Cardiac muscle cell (in vitro differentiated cells and primary cell): ENCODE data around the gene PLXND1. TPM values are rescaled to one million over a fixed set of nuclear protein-coding genes. Genes with fewer than 3 reads are reported as not detected.

Experiments used
- DNase-seq, 2 donors: peaks; one replicate each; pipeline versions ENCODE4 v3.0.0 to v3.0.0-alpha.2; 2010 to 2017; ENCODE audit warnings: low read depth in 1 of 2, low spot score in 1 of 2
- H3K27ac ChIP-seq: fragments of 200-600 bp; sonication (generic); 2 replicates; pipeline ENCODE4 v1.5.1; 2016
- H3K27me3 ChIP-seq: fragments of 200-600 bp; sonication (generic); 2 replicates; pipeline ENCODE4 v1.6.0; 2016; ENCODE audit warnings: control low read depth
- H3K36me3 ChIP-seq: fragments of 200-600 bp; sonication (generic); 2 replicates; pipeline ENCODE4 v1.5.1; 2016; ENCODE audit warnings: control low read depth
- H3K4me1 ChIP-seq: fragments of 200-600 bp; sonication (generic); 2 replicates; pipeline ENCODE4 v1.8.1; 2017; ENCODE audit warnings: low read depth, mild to moderate bottlenecking, mixed run types
- H3K4me3 ChIP-seq: fragments of 200-600 bp; sonication (generic); 2 replicates; pipeline ENCODE4 v1.5.1; 2016; ENCODE audit warnings: mild to moderate bottlenecking
- H3K9me3 ChIP-seq: fragments of 200-600 bp; sonication (generic); 2 replicates; pipeline ENCODE4 v1.5.1; 2017; ENCODE audit warnings: low read depth, mild to moderate bottlenecking, control low read depth
- polyA plus RNA-seq: library from polyadenylated mRNA; unstranded; fragments of >200 nt; fragmentation: Nextera tagmentation; extraction: Ambion mirVana; gene quantifications from 2 replicates; pipeline ENCODE4 v1.2.1, GENCODE V29; 2016
- total RNA-seq: library from RNA; depleted of rRNA; stranded (reverse); fragments of >200 nt; gene quantifications from 2 replicates; pipeline ENCODE4 v1.2.3, GENCODE V29; 2016
- TF ChIP-seq, protein P1 (sequence below): IDR thresholded peaks from 2 replicates; pipeline ENCODE4 v1.5.1; 2012; ENCODE audit warnings: low read depth, mild to moderate bottlenecking, low read length

PLXND1 gene
- total and polyA plus RNA-seq, 2 experiments from 2014 or later, result 15.0 to 56.5 TPM

DNA sequence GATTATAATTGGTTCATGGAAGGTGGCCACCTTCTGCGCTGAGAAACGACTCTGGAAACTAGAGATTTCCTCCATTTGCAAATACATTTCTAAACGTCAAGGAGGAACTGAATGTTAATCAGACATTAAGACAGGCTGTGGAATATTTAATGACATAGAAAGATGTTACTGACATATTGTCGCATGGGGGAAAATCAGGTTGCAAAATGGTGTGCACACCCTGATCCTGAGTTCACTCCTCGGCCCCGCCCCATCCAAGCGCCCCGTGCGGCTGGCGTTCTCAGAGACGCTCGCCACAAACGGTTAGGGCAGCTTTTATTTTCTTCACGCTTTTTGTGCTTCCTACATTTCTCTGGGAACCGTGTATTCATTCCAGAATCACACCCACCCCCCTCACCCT, 52.8 kb downstream of the PLXND1 start:
- Histone ChIP-seq H3K4me1 (peaks cover 56% of the 10 kb centered on the region), H3K36me3 (no peaks in the 10 kb centered on the region), H3K4me3 (no peak overlapping the region), H3K9me3 (no peaks in the 10 kb centered on the region), H3K27ac (no peak overlapping the region), H3K27me3 (no peaks in the 10 kb centered on the region)
- no peak for DNase-seq
- TF ChIP-seq, protein P1, sequence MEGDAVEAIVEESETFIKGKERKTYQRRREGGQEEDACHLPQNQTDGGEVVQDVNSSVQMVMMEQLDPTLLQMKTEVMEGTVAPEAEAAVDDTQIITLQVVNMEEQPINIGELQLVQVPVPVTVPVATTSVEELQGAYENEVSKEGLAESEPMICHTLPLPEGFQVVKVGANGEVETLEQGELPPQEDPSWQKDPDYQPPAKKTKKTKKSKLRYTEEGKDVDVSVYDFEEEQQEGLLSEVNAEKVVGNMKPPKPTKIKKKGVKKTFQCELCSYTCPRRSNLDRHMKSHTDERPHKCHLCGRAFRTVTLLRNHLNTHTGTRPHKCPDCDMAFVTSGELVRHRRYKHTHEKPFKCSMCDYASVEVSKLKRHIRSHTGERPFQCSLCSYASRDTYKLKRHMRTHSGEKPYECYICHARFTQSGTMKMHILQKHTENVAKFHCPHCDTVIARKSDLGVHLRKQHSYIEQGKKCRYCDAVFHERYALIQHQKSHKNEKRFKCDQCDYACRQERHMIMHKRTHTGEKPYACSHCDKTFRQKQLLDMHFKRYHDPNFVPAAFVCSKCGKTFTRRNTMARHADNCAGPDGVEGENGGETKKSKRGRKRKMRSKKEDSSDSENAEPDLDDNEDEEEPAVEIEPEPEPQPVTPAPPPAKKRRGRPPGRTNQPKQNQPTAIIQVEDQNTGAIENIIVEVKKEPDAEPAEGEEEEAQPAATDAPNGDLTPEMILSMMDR, result no peak

DNA sequence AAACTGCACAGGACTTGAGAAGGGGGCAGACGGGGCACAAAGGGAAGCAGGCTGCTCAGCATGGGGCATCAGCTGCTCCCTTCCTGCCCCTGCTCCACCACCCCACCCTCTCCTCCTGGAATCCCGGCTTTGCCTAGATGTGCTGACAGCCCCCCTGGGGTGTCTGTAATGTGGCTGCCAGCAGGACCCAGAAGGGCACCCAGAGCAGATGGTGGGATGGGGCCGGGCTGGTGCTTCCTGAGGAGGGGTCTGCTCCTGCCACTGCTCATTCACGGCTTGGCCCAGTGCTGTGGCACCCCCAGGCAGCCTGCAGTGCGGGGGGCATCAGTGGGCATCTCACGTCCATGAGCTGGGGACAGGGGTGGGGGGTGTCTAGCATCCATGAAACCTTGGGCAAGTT, 53.3 kb downstream of the PLXND1 start:
- Histone ChIP-seq H3K4me3 (no peak overlapping the region), H3K4me1 (peaks cover 51% of the 10 kb centered on the region), H3K9me3 (no peaks in the 10 kb centered on the region), H3K27ac (no peak overlapping the region), H3K36me3 (no peaks in the 10 kb centered on the region), H3K27me3 (no peaks in the 10 kb centered on the region)
- no peak for DNase-seq
- TF ChIP-seq, protein P1, result no peak

DNA sequence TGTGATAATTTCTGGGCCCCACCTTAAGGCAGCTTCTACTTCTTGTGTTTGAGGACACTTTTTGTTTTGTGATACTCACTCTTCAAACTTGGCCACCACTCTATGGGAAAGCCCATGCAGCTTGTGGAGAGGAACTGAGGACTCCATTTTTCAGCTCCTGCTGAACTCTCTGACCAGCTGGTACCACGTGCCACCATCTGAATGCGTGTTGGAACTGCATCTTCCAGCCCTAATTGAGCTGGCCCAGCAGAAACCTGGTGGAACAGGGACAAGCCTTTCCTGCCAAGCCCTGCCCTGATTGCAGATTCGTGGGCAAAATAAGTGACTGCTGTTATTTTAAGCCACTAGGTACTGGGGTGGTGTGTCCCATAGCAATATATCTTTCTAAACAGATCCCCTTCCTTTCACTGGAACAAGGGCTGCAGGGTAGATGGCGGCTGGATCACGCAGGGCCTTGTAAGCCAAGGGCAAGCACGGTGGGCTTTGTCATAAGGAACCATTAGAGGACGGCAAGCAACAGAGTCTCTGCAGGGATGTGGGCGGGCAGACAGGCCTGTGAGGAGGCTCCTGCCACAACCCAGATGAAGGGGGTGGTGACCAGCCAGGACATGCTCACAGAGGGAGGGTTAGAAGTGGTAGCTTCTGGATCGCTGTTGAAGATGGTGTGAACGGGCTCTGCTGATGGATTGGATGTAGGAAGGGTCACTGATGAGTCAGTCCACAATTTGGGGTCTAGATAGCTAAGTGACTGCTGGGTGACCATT, 54.0 kb downstream of the PLXND1 start:
- DNase-seq, result no peak
- H3K4me1 ChIP-seq, result peaks cover 50% of the 10 kb centered on the region
- H3K9me3 ChIP-seq, result no peaks in the 10 kb centered on the region
- no peak overlapping the region for H3K27ac ChIP-seq
- H3K4me3 ChIP-seq, result no peak overlapping the region
- H3K27me3 ChIP-seq, result no peaks in the 10 kb centered on the region
- TF ChIP-seq, protein P1, result no peak
- no peaks in the 10 kb centered on the region for H3K36me3 ChIP-seq

DNA sequence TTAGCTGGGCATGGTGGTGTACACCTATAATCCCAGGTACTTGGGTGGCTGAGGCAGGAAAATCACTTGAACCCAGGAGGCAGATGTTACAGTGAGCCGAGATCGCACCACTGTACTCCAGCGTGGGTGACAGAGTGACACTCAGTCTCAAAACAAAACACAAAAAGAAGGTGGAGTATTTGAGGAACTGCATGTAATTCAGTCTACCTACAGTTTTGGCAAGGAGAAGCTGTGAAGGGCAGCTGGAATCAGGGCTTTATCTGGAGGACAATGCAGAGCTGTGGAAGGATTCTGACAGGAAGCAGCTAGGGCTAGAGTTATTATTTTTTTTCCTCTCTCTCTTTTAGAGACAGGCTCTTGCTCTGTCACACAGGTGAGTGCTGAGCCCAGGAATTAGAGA, 56.7 kb downstream of the PLXND1 start:
- Histone ChIP-seq H3K4me1 (peaks cover 25% of the 10 kb centered on the region), H3K27me3 (no peaks in the 10 kb centered on the region), H3K9me3 (no peaks in the 10 kb centered on the region), H3K4me3 (no peak overlapping the region), H3K36me3 (no peaks in the 10 kb centered on the region), H3K27ac (no peak overlapping the region)
- DNase-seq, result no peak
- TF ChIP-seq, protein P1, result no peak

DNA sequence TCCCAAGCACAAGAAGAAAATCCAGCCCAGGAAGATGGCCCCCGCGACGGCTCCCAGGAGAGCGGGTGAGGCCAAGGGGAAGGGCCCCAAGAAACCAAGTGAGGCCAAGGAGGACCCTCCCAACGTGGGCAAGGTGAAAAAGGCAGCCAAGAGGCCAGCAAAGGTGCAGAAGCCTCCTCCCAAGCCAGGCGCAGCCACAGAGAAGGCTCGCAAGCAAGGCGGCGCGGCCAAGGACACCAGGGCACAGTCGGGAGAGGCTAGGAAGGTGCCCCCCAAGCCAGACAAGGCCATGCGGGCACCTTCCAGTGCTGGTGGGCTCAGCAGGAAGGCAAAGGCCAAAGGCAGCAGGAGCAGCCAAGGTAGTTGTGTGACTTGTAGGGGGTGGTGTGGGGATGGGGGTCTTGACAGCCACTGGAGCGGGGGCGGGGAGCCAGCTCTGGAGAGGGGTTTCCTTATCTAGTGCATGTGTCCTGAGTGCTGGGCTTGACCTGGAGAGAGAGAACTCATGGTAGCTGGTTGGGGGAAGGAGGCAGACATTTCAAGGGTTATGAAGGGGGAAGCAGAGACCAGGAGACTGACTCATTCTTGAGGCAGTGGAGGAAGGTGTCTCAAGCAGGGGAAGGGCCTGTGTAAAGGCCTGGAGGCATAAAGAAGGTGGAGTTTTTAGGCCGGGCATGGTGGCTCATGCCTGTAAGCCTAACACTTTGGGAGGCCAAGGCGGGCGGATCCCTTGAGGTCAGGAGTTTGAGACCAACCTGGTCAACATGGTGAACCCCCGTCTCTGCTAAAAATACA, 57.3 kb downstream of the PLXND1 start:
- Histone ChIP-seq H3K27me3 (no peaks in the 10 kb centered on the region), H3K36me3 (no peaks in the 10 kb centered on the region), H3K9me3 (no peaks in the 10 kb centered on the region), H3K4me3 (no peak overlapping the region), H3K27ac (no peak overlapping the region), H3K4me1 (peaks cover 19% of the 10 kb centered on the region)
- TF ChIP-seq, protein P1, result no peak
- DNase-seq, result no peak
